Mesendoderm (in vitro differentiated cells): Measurements from ENCODE around the gene FNDC3B.

Experiments
- DNase-seq: peaks from one replicate; pipeline ENCODE4 v3.0.0; 2013
- H2AK5ac ChIP-seq: 2 replicates; pipeline ENCODE4 v1.6.1; 2013; ENCODE audit warnings: low read length, inconsistent platforms
- H2BK120ac ChIP-seq: 2 replicates; pipeline ENCODE4 v1.6.1; 2013; ENCODE audit warnings: low read depth, mild to moderate bottlenecking, low read length, moderate library complexity, mixed read lengths
- H2BK15ac ChIP-seq: replicated peaks from 2 replicates; pipeline ENCODE4 v1.6.1; 2013; ENCODE audit warnings: low read depth, mild to moderate bottlenecking, moderate library complexity
- H2BK5ac ChIP-seq: 2 replicates; pipeline ENCODE4 v1.6.1; 2013; ENCODE audit warnings: low read length, inconsistent platforms
- H3K18ac ChIP-seq: 2 replicates; pipeline ENCODE4 v1.6.1; 2013; ENCODE audit warnings: mild to moderate bottlenecking, low read length, mixed read lengths
- H3K23ac ChIP-seq: one replicate; pipeline ENCODE4 v1.6.1; 2013; ENCODE audit warnings: low read length
- H3K27ac ChIP-seq: 2 replicates; pipeline ENCODE4 v1.5.1; 2013; ENCODE audit warnings: low read depth, mild to moderate bottlenecking, inconsistent platforms, low read length, moderate library complexity
- H3K27me3 ChIP-seq: 2 replicates; pipeline ENCODE4 v1.6.1; 2013; ENCODE audit warnings: low read length, control low read depth, mild to moderate bottlenecking, inconsistent platforms; ENCODE audit not compliant: insufficient read depth, poor library complexity
- H3K36me3 ChIP-seq: 2 replicates; pipeline ENCODE4 v1.6.1; 2013; ENCODE audit warnings: low read length, inconsistent platforms; ENCODE audit not compliant: control insufficient read depth, insufficient read depth
- H3K4ac ChIP-seq: one replicate; pipeline ENCODE4 v1.6.1; 2013; ENCODE audit warnings: low read depth, mild to moderate bottlenecking, low read length, moderate library complexity
- H3K4me1 ChIP-seq: 2 replicates; pipeline ENCODE4 v1.6.1; 2013; ENCODE audit warnings: low read depth, low read length, inconsistent platforms; ENCODE audit not compliant: control insufficient read depth
- H3K4me2 ChIP-seq: 2 replicates; pipeline ENCODE4 v1.6.1; 2013; ENCODE audit warnings: low read length
- H3K4me3 ChIP-seq: 2 replicates; pipeline ENCODE4 v1.5.1; 2013; ENCODE audit warnings: mild to moderate bottlenecking, low read length
- H3K56ac ChIP-seq: one replicate; pipeline ENCODE4 v1.6.1; 2013; ENCODE audit warnings: low read length
- H3K79me1 ChIP-seq: 2 replicates; pipeline ENCODE4 v1.6.1; 2013; ENCODE audit warnings: low read length, inconsistent platforms
- H3K79me2 ChIP-seq: 2 replicates; pipeline ENCODE4 v1.6.1; 2013; ENCODE audit warnings: mild to moderate bottlenecking, low read length; ENCODE audit not compliant: control insufficient read depth, insufficient read depth
- H3K9ac ChIP-seq: 2 replicates; pipeline ENCODE4 v1.6.1; 2013; ENCODE audit warnings: low read length, inconsistent platforms
- H4K5ac ChIP-seq: one replicate; pipeline ENCODE4 v1.6.1; 2013; ENCODE audit warnings: low read length
- H4K8ac ChIP-seq: one replicate; pipeline ENCODE4 v1.6.1; 2013; ENCODE audit warnings: low read depth, mild to moderate bottlenecking, control low read depth, low read length, moderate library complexity
- WGBS: extraction: QIAGEN DNeasy Blood & Tissue Kit; methylation state at CpG from one replicate; pipeline ENCODE4 v1.1.7; 2013; ENCODE audit warnings: low lambda C conversion rate, missing lambda C conversion rate; ENCODE audit not compliant: insufficient coverage; ENCODE audit errors: extremely low coverage; 5-methylcytosine and 5-hydroxymethylcytosine counted together

FNDC3B gene

DNA sequence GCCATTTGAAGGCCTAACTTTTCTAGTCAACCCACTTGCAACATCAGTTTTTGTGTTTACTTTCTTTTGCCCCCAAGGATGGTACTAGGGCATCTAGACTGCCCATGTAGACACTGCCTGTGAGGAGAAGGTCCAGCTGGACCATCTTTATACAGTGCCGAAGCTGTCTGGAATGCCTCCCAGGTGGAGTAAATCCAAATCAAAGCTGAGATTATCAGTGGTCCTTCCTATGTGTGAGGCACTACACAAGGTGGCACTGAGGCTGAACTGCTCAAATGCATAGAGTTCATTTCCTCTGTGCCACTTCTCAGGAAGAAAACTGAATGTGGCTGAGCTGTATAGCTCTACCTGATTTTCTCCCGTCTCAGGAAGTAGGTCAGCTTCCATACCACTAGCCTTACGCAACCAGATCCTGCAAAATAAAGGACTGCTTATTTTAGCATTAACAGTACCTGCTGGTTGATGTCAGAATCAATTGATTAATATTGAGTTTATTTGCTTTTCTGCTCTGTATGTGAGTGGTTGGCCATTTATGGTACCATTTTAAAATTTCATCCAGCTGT lies 302.8 kb downstream of the FNDC3B start:
- no peak overlapping the region for H3K4me2 ChIP-seq
- no peak overlapping the region for H3K9ac ChIP-seq
- H3K23ac ChIP-seq, result no peak overlapping the region
- peaks cover 7% of the 10 kb centered on the region for H3K36me3 ChIP-seq
- no CpG with 5 or more reads among the region's 3 CpGs for WGBS
- H3K4me1 ChIP-seq, result no peaks in the 10 kb centered on the region
- H4K5ac ChIP-seq, result no peak overlapping the region
- no peak overlapping the region for H2BK15ac ChIP-seq
- H2BK5ac ChIP-seq, result no peak overlapping the region
- no peak overlapping the region for H3K4me3 ChIP-seq
- no peak overlapping the region for H4K8ac ChIP-seq
- no peak for DNase-seq
- no peak overlapping the region for H2AK5ac ChIP-seq
- H3K56ac ChIP-seq, result no peak overlapping the region
- H3K27me3 ChIP-seq, result no peaks in the 10 kb centered on the region
- no peaks in the 10 kb centered on the region for H3K79me1 ChIP-seq
- H3K79me2 ChIP-seq, result no peaks in the 10 kb centered on the region
- H3K27ac ChIP-seq, result no peak overlapping the region
- no peak overlapping the region for H2BK120ac ChIP-seq
- no peak overlapping the region for H3K4ac ChIP-seq
- no peak overlapping the region for H3K18ac ChIP-seq

- H3K4ac ChIP-seq, result no peak overlapping the region
- H3K4me1 ChIP-seq, result no peaks in the 10 kb centered on the region
- H3K79me2 ChIP-seq, result no peaks in the 10 kb centered on the region
- no peak overlapping the region for H2AK5ac ChIP-seq
- no peak overlapping the region for H2BK15ac ChIP-seq
- H2BK5ac ChIP-seq, result no peak overlapping the region
- no peak overlapping the region for H3K23ac ChIP-seq
- H3K27ac ChIP-seq, result no peak overlapping the region
- H2BK120ac ChIP-seq, result no peak overlapping the region
- peaks cover 7% of the 10 kb centered on the region for H3K36me3 ChIP-seq
- no peak overlapping the region for H3K4me2 ChIP-seq
- no peak overlapping the region for H3K18ac ChIP-seq
- no CpG with 5 or more reads among the region's 3 CpGs for WGBS
- H3K4me3 ChIP-seq, result no peak overlapping the region
- DNase-seq, result no peak
- no peaks in the 10 kb centered on the region for H3K27me3 ChIP-seq
- no peak overlapping the region for H4K8ac ChIP-seq
- H3K79me1 ChIP-seq, result no peaks in the 10 kb centered on the region
- no peak overlapping the region for H3K9ac ChIP-seq
- no peak overlapping the region for H4K5ac ChIP-seq
- H3K56ac ChIP-seq, result no peak overlapping the region
Observed at GRCh38 chr3:172343117-172343516, 303.7 kb downstream of the FNDC3B start.

- no peak overlapping the region for H3K18ac ChIP-seq
- H4K5ac ChIP-seq, result no peak overlapping the region
- no peak overlapping the region for H4K8ac ChIP-seq
- H3K4me3 ChIP-seq, result no peak overlapping the region
- H3K9ac ChIP-seq, result no peak overlapping the region
- no peak overlapping the region for H3K56ac ChIP-seq
- H3K4me1 ChIP-seq, result no peaks in the 10 kb centered on the region
- H3K79me2 ChIP-seq, result no peaks in the 10 kb centered on the region
- WGBS, result no CpG with 5 or more reads among the region's 12 CpGs
- H2AK5ac ChIP-seq, result no peak overlapping the region
- no peak overlapping the region for H3K27ac ChIP-seq
- H2BK15ac ChIP-seq, result no peak overlapping the region
- H3K36me3 ChIP-seq, result peaks cover 7% of the 10 kb centered on the region
- no peak overlapping the region for H3K4ac ChIP-seq
- H2BK120ac ChIP-seq, result no peak overlapping the region
- no peak overlapping the region for H3K23ac ChIP-seq
- no peaks in the 10 kb centered on the region for H3K79me1 ChIP-seq
- no peak overlapping the region for H2BK5ac ChIP-seq
- no peak for DNase-seq
- H3K4me2 ChIP-seq, result no peak overlapping the region
- no peaks in the 10 kb centered on the region for H3K27me3 ChIP-seq
Observed at GRCh38 chr3:172343979-172344378, 304.6 kb downstream of the FNDC3B start.

DNA sequence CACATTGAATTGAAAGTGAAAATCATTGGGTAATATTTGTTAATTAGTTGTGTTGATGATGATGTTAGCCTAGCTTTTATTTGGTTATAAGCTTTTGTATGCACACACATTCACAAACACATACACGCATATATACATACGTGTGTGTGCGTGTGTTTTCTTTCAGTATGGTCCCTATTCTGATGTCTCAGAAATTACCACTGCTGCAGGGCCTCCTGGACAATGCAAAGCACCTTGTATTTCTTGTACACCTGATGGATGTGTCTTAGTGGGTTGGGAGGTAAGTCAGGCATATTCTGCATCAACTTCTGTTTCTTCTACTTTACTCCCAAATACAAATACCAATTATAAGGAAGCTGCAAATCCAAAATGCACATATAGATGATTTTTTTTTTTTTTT lies 306.8 kb downstream of the FNDC3B start:
- no peak overlapping the region for H3K27ac ChIP-seq
- H3K9ac ChIP-seq, result no peak overlapping the region
- H3K23ac ChIP-seq, result no peak overlapping the region
- no peak overlapping the region for H2BK15ac ChIP-seq
- H2BK120ac ChIP-seq, result no peak overlapping the region
- no peak overlapping the region for H2AK5ac ChIP-seq
- DNase-seq, result no peak
- H3K27me3 ChIP-seq, result no peaks in the 10 kb centered on the region
- H3K4ac ChIP-seq, result no peak overlapping the region
- no peaks in the 10 kb centered on the region for H3K79me1 ChIP-seq
- WGBS, result no CpG with 5 or more reads among the region's 3 CpGs
- no peak overlapping the region for H2BK5ac ChIP-seq
- H3K4me2 ChIP-seq, result no peak overlapping the region
- H3K18ac ChIP-seq, result no peak overlapping the region
- H3K79me2 ChIP-seq, result no peaks in the 10 kb centered on the region
- H3K4me1 ChIP-seq, result no peaks in the 10 kb centered on the region
- no peak overlapping the region for H4K8ac ChIP-seq
- H3K4me3 ChIP-seq, result no peak overlapping the region
- no peak overlapping the region for H4K5ac ChIP-seq
- peaks cover 7% of the 10 kb centered on the region for H3K36me3 ChIP-seq
- H3K56ac ChIP-seq, result no peak overlapping the region

- peaks cover 7% of the 10 kb centered on the region for H3K36me3 ChIP-seq
- H2AK5ac ChIP-seq, result no peak overlapping the region
- no peaks in the 10 kb centered on the region for H3K79me2 ChIP-seq
Observed at GRCh38 chr3:172347895-172348679, 308.7 kb downstream of the FNDC3B start.

More at GRCh38 chr3:172347895-172348679, 308.7 kb downstream of the FNDC3B start:
- no CpG with 5 or more reads among the region's 3 CpGs for WGBS
- no peak overlapping the region for H3K27ac ChIP-seq
- no peaks in the 10 kb centered on the region for H3K27me3 ChIP-seq
- H3K56ac ChIP-seq, result no peak overlapping the region
- H3K4me3 ChIP-seq, result no peak overlapping the region
- no peak overlapping the region for H3K23ac ChIP-seq
- no peak overlapping the region for H2BK5ac ChIP-seq
- DNase-seq, result no peak
- H3K4me2 ChIP-seq, result no peak overlapping the region
- H4K5ac ChIP-seq, result no peak overlapping the region
- no peak overlapping the region for H3K18ac ChIP-seq
- H3K79me1 ChIP-seq, result no peaks in the 10 kb centered on the region
- no peak overlapping the region for H3K4ac ChIP-seq
- no peak overlapping the region for H4K8ac ChIP-seq
- no peak overlapping the region for H3K9ac ChIP-seq
- H2BK120ac ChIP-seq, result no peak overlapping the region
- no peaks in the 10 kb centered on the region for H3K4me1 ChIP-seq
- no peak overlapping the region for H2BK15ac ChIP-seq
